GM23338 (cell line): Measurements from ENCODE around the gene FTO.

Experiments
- CREB1 ChIP-seq: fragments of 250-450 bp; sonication (Bioruptor Pico); IDR thresholded peaks from 2 replicates; pipeline ENCODE4 v1.5.0; 2020; ENCODE audit warnings: low read depth, mild to moderate bottlenecking, moderate library complexity
- CTCF ChIP-seq, 2 experiments: fragments of 200-600 bp in 1 of 2; sonication (generic) in 1 of 2; conservative IDR thresholded peaks; 2 replicates each; pipeline versions ENCODE4 v1.5.1 to v1.6.1; 2016 to 2017; ENCODE audit warnings: antibody characterized with exemption in 2 of 2, low read depth in 2 of 2, mild to moderate bottlenecking in 2 of 2, moderate library complexity in 1 of 2
- EZH2 ChIP-seq: fragments of 200-600 bp; sonication (generic); IDR thresholded peaks from one replicate; pipeline ENCODE4 v1.8.0; 2017; ENCODE audit warnings: antibody characterized with exemption, mild to moderate bottlenecking, low read depth; ENCODE audit not compliant: unreplicated experiment
- EZH2phosphoT487 ChIP-seq: fragments of 200-600 bp; sonication (generic); IDR thresholded peaks from one replicate; pipeline ENCODE4 v1.8.1; 2018; ENCODE audit warnings: antibody characterized with exemption; ENCODE audit not compliant: unreplicated experiment
- POLR2AphosphoS5 ChIP-seq: IDR thresholded peaks from 2 replicates; pipeline ENCODE4 v1.6.1; 2016; ENCODE audit warnings: antibody characterized with exemption, low read depth
- REST ChIP-seq: IDR thresholded peaks from one replicate; pipeline ENCODE4 v1.6.1; 2018; ENCODE audit warnings: antibody characterized with exemption; ENCODE audit not compliant: unreplicated experiment
- STAT1 ChIP-seq: IDR thresholded peaks from one replicate; pipeline ENCODE4 v1.6.1; 2016; ENCODE audit warnings: antibody characterized with exemption; ENCODE audit not compliant: unreplicated experiment
- ZNF114 ChIP-seq: fragments of 250-450 bp; sonication (Bioruptor Pico); IDR thresholded peaks from 2 replicates; pipeline ENCODE4 v1.5.0; 2020; ENCODE audit warnings: mild to moderate bottlenecking, moderate library complexity

GRCh38 chr16:54026456-54026855 is 322.5 kb downstream of the FTO start:
- TF ChIP-seq EZH2: no peak
- TF ChIP-seq STAT1: no peak
- TF ChIP-seq CREB1 (CRISPR knock-in tag): no peak
- TF ChIP-seq EZH2phosphoT487: no peak
- TF ChIP-seq REST: no peak
- no peak for TF ChIP-seq CTCF (conservative IDR thresholded peaks at IDR 0.05; ENCODE audit: low read depth in 2 of 2)
- no peak for TF ChIP-seq POLR2AphosphoS5
- no peak for TF ChIP-seq ZNF114 (CRISPR knock-in tag)
